HG02610 (cell line): ENCODE results near the gene NDFIP1.
"Not testable (repeated sequence)": the region's sequence is repeated elsewhere in the genome, so short reads cannot be mapped to it uniquely, and the experiment has no call there.

ENCODE experiments used
- ATAC-seq: cut with Tn5 transposase; IDR thresholded peaks from one replicate; pipeline ENCODE4 v1.9.1; 2021; ENCODE audit warnings: mild to moderate bottlenecking, moderate library complexity; ENCODE audit not compliant: unreplicated experiment

Gene NDFIP1

GRCh38 chr5:142108432-142109330, at the start of gene NDFIP1:
NDFIP1 (plus strand) TSS chr5:142108779; CDS start chr5:142108975, 196 bp downstream.
- ATAC-seq: peak; percentile 93

GRCh38 chr5:142059304-142059940, 49.2 kb upstream of the NDFIP1 start:
- no peak for ATAC-seq

GRCh38 chr5:142063376-142063775, 45.2 kb upstream of the NDFIP1 start:
- ATAC-seq: no peak

- ATAC-seq: no peak
Measured at GRCh38 chr5:142063878-142064331, 44.7 kb upstream of the NDFIP1 start.

- no peak for ATAC-seq
Measured at GRCh38 chr5:142065273-142065672, 43.3 kb upstream of the NDFIP1 start.

GRCh38 chr5:142069606-142070399, 38.8 kb upstream of the NDFIP1 start:
- no peak for ATAC-seq

- ATAC-seq: no peak
Measured at GRCh38 chr5:142070734-142071133, 37.8 kb upstream of the NDFIP1 start.

GRCh38 chr5:142072488-142072887, 36.1 kb upstream of the NDFIP1 start:
- no peak for ATAC-seq

- ATAC-seq: no peak
Measured at GRCh38 chr5:142073362-142073988, 35.1 kb upstream of the NDFIP1 start.

GRCh38 chr5:142074006-142074405, 34.6 kb upstream of the NDFIP1 start:
- no peak for ATAC-seq

GRCh38 chr5:142078221-142078620, 30.4 kb upstream of the NDFIP1 start:
- no peak for ATAC-seq

GRCh38 chr5:142078706-142079105, 29.9 kb upstream of the NDFIP1 start:
- no peak for ATAC-seq

GRCh38 chr5:142079306-142079721, 29.3 kb upstream of the NDFIP1 start:
- ATAC-seq: no peak

GRCh38 chr5:142080248-142080647, 28.3 kb upstream of the NDFIP1 start:
- no peak for ATAC-seq

- no peak for ATAC-seq
Measured at GRCh38 chr5:142082182-142082781, 26.3 kb upstream of the NDFIP1 start.

- ATAC-seq: no peak
Measured at GRCh38 chr5:142086229-142086628, 22.4 kb upstream of the NDFIP1 start.

GRCh38 chr5:142086679-142087078, 21.9 kb upstream of the NDFIP1 start:
- ATAC-seq: no peak

- ATAC-seq: no peak
Measured at GRCh38 chr5:142087920-142088679, 20.5 kb upstream of the NDFIP1 start.

- ATAC-seq: not testable (repeated sequence)
Measured at GRCh38 chr5:142088855-142089479, 19.6 kb upstream of the NDFIP1 start.
